Neural crest cell (in vitro differentiated cells): ENCODE measurements around the gene CUEDC1. TPM values are rescaled to one million over a fixed set of nuclear protein-coding genes. Genes with fewer than 3 reads are reported as not detected.

Experiments used
- DNase-seq: peaks from one replicate; pipeline ENCODE4 v3.0.0; 2021; ENCODE audit warnings: low read depth, mixed read lengths, low spot score
- H3K27ac Mint-ChIP-seq: one replicate; pipeline ENCODE4 v1.8.0; 2021; ENCODE audit warnings: mild to moderate bottlenecking, mixed read lengths; ENCODE audit not compliant: unreplicated experiment
- H3K27me3 Mint-ChIP-seq: 2 replicates; pipeline ENCODE4 v1.8.0; 2021; ENCODE audit warnings: low read depth, mild to moderate bottlenecking, mixed read lengths
- H3K36me3 Mint-ChIP-seq: 2 replicates; pipeline ENCODE4 v1.8.0; 2021; ENCODE audit warnings: low read depth, mild to moderate bottlenecking, mixed read lengths
- H3K4me1 Mint-ChIP-seq: 2 replicates; pipeline ENCODE4 v1.8.0; 2021; ENCODE audit warnings: mixed read lengths
- H3K4me3 Mint-ChIP-seq: one replicate; pipeline ENCODE4 v1.8.0; 2021; ENCODE audit warnings: mild to moderate bottlenecking, mixed read lengths
- H3K9me3 Mint-ChIP-seq: 2 replicates; pipeline ENCODE4 v1.8.0; 2021; ENCODE audit warnings: mixed read lengths
- total RNA-seq: library from RNA; stranded (reverse); gene quantifications from 2 replicates; pipeline ENCODE4 v1.2.1, GENCODE V29; 2021
- TF ChIP-seq, protein P1 (sequence below): fragments of 200-600 bp; sonication (generic); conservative IDR thresholded peaks from 2 replicates; pipeline ENCODE4 v1.5.0; 2021; ENCODE audit warnings: antibody characterized with exemption, mild to moderate bottlenecking

CUEDC1 gene
- total RNA-seq, 1 donor from 2014 or later, result 86.9 TPM

- no peaks in the 10 kb centered on the region for H3K9me3 Mint-ChIP-seq
- peak; percentile 42 for DNase-seq
- TF ChIP-seq, protein P1, sequence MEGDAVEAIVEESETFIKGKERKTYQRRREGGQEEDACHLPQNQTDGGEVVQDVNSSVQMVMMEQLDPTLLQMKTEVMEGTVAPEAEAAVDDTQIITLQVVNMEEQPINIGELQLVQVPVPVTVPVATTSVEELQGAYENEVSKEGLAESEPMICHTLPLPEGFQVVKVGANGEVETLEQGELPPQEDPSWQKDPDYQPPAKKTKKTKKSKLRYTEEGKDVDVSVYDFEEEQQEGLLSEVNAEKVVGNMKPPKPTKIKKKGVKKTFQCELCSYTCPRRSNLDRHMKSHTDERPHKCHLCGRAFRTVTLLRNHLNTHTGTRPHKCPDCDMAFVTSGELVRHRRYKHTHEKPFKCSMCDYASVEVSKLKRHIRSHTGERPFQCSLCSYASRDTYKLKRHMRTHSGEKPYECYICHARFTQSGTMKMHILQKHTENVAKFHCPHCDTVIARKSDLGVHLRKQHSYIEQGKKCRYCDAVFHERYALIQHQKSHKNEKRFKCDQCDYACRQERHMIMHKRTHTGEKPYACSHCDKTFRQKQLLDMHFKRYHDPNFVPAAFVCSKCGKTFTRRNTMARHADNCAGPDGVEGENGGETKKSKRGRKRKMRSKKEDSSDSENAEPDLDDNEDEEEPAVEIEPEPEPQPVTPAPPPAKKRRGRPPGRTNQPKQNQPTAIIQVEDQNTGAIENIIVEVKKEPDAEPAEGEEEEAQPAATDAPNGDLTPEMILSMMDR, result no peak
- H3K27ac Mint-ChIP-seq, result peak overlapping the region; percentile 99
- H3K27me3 Mint-ChIP-seq, result peaks cover 22% of the 10 kb centered on the region
- peaks cover 10% of the 10 kb centered on the region for H3K36me3 Mint-ChIP-seq
- peak overlapping the region; percentile 96 for H3K4me3 Mint-ChIP-seq
- peaks cover 85% of the 10 kb centered on the region for H3K4me1 Mint-ChIP-seq
These were observed 31.8 kb upstream of the CUEDC1 start for GRCh38 chr17:57986841-57987580.

DNA sequence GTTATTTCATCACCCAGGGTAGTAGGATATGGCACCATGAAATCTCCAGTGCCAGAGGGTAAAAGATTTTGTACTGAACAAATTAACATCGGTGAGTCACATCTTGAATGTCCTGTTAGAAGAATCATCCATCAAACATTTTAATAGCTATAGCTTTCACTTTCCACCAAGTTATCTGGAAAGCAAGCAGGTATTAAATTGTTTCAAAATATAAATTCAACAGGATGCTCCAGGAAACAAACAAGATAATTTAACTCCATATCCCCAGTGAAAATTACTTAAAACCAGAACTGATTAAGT is 30.4 kb upstream of the CUEDC1 start:
- peaks cover 22% of the 10 kb centered on the region for H3K27me3 Mint-ChIP-seq
- peak overlapping the region; percentile 84 for H3K4me3 Mint-ChIP-seq
- H3K27ac Mint-ChIP-seq, result peak overlapping the region; percentile 40
- no peaks in the 10 kb centered on the region for H3K9me3 Mint-ChIP-seq
- H3K4me1 Mint-ChIP-seq, result peaks cover 84% of the 10 kb centered on the region
- peaks cover 10% of the 10 kb centered on the region for H3K36me3 Mint-ChIP-seq
- DNase-seq, result no peak
- TF ChIP-seq, protein P1, result no peak

GRCh38 chr17:57984936-57985674 is 29.9 kb upstream of the CUEDC1 start:
- Mint-ChIP-seq H3K4me1 (peaks cover 84% of the 10 kb centered on the region), H3K4me3 (peak overlapping the region; percentile 84), H3K27ac (peak overlapping the region; percentile 82), H3K36me3 (peaks cover 10% of the 10 kb centered on the region), H3K27me3 (peaks cover 22% of the 10 kb centered on the region), H3K9me3 (no peaks in the 10 kb centered on the region)
- DNase-seq, result no peak
- TF ChIP-seq, protein P1, result no peak

DNA sequence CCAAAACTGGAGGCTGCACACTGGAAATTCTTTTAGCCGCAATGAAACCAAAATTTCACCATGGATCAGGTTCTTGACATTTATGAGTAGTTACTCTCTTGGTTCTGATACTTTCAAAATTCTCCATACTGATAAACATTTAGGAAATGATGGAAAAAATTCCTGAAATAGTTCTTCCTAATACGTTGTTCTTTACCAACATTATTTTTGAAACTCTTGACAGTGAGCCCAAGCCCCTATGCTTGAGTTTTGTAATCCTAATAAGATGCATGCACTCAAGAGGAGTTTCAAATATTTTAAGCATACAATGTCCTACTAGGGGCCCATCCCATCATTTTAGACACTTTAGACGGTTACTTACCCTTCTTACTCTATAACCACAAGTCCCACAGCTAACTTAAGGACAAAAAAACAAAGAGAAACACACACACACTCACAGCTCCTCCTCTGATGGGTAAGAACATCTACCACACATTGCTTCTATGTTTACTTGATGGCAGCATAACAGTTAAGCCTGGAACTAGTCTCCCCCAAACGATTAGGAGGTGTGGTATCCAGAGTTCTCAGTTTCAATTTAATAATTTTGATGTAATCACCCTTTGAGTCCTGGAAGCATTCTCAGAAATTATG is 29.2 kb upstream of the CUEDC1 start:
- peaks cover 77% of the 10 kb centered on the region for H3K4me1 Mint-ChIP-seq
- peaks cover 18% of the 10 kb centered on the region for H3K27me3 Mint-ChIP-seq
- no peak for DNase-seq
- peaks cover 10% of the 10 kb centered on the region for H3K36me3 Mint-ChIP-seq
- H3K4me3 Mint-ChIP-seq, result peak overlapping the region; percentile 84
- H3K27ac Mint-ChIP-seq, result peak overlapping the region; percentile 88
- TF ChIP-seq, protein P1, result no peak
- no peaks in the 10 kb centered on the region for H3K9me3 Mint-ChIP-seq

GRCh38 chr17:57983446-57983845 is 28.2 kb upstream of the CUEDC1 start:
- Mint-ChIP-seq H3K4me1 (peaks cover 72% of the 10 kb centered on the region), H3K27ac (peak overlapping the region; percentile 79), H3K27me3 (peaks cover 11% of the 10 kb centered on the region), H3K9me3 (no peaks in the 10 kb centered on the region), H3K36me3 (peaks cover 12% of the 10 kb centered on the region), H3K4me3 (peak overlapping the region; percentile 84)
- no peak for DNase-seq
- TF ChIP-seq, protein P1, result no peak
